C4-2B (cell line): ENCODE results near the gene PTGIR.

Experiments used
- ZFX ChIP-seq: fragments of 450-650 bp; IDR thresholded peaks from 2 replicates; pipeline ENCODE4 v1.6.1; 2017
- TF ChIP-seq, protein P1 (sequence below): fragments of 450-650 bp; conservative IDR thresholded peaks from 2 replicates; pipeline ENCODE4 v1.5.1; 2017; ENCODE audit warnings: mild to moderate bottlenecking

DNA sequence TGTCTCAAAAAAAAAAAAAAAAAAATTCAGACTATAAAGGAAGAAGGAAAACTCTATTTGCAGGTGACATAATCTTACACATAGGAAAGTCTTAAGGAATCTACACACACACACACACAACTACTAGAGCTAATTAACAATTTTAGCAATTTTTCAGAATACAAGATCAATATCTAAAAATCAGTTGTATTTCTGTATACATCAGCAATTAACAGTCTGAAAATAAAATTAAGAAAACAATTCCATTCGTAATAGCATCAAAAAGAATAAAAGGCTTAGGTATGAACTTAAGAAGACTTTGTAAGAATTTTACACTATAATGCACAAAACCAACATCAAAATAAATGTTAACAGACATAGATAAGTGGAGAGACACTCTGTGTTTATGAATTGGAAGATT is 39.4 kb downstream of the PTGIR start:
- TF ChIP-seq, protein P1, sequence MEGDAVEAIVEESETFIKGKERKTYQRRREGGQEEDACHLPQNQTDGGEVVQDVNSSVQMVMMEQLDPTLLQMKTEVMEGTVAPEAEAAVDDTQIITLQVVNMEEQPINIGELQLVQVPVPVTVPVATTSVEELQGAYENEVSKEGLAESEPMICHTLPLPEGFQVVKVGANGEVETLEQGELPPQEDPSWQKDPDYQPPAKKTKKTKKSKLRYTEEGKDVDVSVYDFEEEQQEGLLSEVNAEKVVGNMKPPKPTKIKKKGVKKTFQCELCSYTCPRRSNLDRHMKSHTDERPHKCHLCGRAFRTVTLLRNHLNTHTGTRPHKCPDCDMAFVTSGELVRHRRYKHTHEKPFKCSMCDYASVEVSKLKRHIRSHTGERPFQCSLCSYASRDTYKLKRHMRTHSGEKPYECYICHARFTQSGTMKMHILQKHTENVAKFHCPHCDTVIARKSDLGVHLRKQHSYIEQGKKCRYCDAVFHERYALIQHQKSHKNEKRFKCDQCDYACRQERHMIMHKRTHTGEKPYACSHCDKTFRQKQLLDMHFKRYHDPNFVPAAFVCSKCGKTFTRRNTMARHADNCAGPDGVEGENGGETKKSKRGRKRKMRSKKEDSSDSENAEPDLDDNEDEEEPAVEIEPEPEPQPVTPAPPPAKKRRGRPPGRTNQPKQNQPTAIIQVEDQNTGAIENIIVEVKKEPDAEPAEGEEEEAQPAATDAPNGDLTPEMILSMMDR = no peak
- no peak for TF ChIP-seq ZFX
